ENCODE measurements around the gene RSL1D1.

GRCh38 chr16:11797957-11798299 lies 53.4 kb downstream of the RSL1D1 start:
- TF ChIP-seq ESRRA (IDR thresholded peaks at IDR 0.05; ENCODE audit: low read length) (no peak), POLR2A (IDR thresholded peaks at IDR 0.05; ENCODE audit: low read depth, low read length) (no peak), FOS (IDR thresholded peaks at IDR 0.05; ENCODE audit: borderline replicate concordance, extremely low read depth, insufficient read length) (no peak), POLR2AphosphoS5 (IDR thresholded peaks at IDR 0.05; ENCODE audit: low read length) (no peak), MAX (IDR thresholded peaks at IDR 0.05; ENCODE audit: low read depth, low read length) (no peak), ZNF207 (IDR thresholded peaks at IDR 0.05; ENCODE audit: borderline replicate concordance) (no peak), CTCF (IDR thresholded peaks at IDR 0.05 in 2 of 3, conservative IDR thresholded peaks at IDR 0.05 in 1 of 3; ENCODE audit: control insufficient read depth in 2 of 3, extremely low read depth in 1 of 3, insufficient read depth in 1 of 3, low read depth in 3 of 3, low read length in 3 of 3) (no peak), NBN (IDR thresholded peaks at IDR 0.05) (no peak), HDAC6 (IDR thresholded peaks at IDR 0.05; ENCODE audit: unreplicated experiment) (no peak), RAD21 (IDR thresholded peaks at IDR 0.05; ENCODE audit: insufficient read depth, low read depth, low read length) (no peak), SP1 (IDR thresholded peaks at IDR 0.05; ENCODE audit: low read depth, low read length) (no peak), RB1 (IDR thresholded peaks at IDR 0.05; ENCODE audit: borderline replicate concordance) (no peak), CBX5 (IDR thresholded peaks at IDR 0.05; ENCODE audit: low read depth) (no peak)

Measured in GM12878 (cell line).